NCI-H510A (cell line): ENCODE results near the gene PDE2A.

Experiments
- DNase-seq: peaks from one replicate; lab custom pipeline; 2025; lab: John Stamatoyannopoulos, UW

PDE2A gene

GRCh38 chr11:72543849-72544542, 130.2 kb downstream of the PDE2A start:
- DNase-seq = no peak

- DNase-seq = no peak
Observed at GRCh38 chr11:72541257-72541974, 132.8 kb downstream of the PDE2A start.

GRCh38 chr11:72537051-72537450, 137.2 kb downstream of the PDE2A start:
- no peak for DNase-seq

GRCh38 chr11:72535194-72535547, 139.1 kb downstream of the PDE2A start:
- no peak for DNase-seq

GRCh38 chr11:72534371-72535193, 139.6 kb downstream of the PDE2A start:
- no peak for DNase-seq

GRCh38 chr11:72529068-72529467, 145.2 kb downstream of the PDE2A start:
- DNase-seq = no peak

GRCh38 chr11:72528121-72528520, 146.1 kb downstream of the PDE2A start:
- no peak for DNase-seq
